Testis (tissue), 3 donors: ENCODE data around the gene CLEC10A. TPM values are rescaled to one million over a fixed set of nuclear protein-coding genes. Genes with fewer than 3 reads are reported as not detected.

ENCODE experiments used
- DNase-seq: peaks from one replicate; pipeline ENCODE4 v3.0.0-alpha.2; 2019
- H3K27ac ChIP-seq, 2 donors: fragments of 200-600 bp; sonication (generic); one replicate each; pipeline ENCODE4 v1.5.1; 2019
- H3K27me3 ChIP-seq: fragments of 200-600 bp; sonication (generic); one replicate; pipeline ENCODE4 v1.5.1; 2019
- H3K36me3 ChIP-seq: fragments of 200-600 bp; sonication (generic); one replicate; pipeline ENCODE4 v1.5.1; 2017; ENCODE audit warnings: low read depth; ENCODE audit errors: missing control alignments
- H3K4me1 ChIP-seq: fragments of 200-600 bp; sonication (generic); one replicate; pipeline ENCODE4 v1.5.1; 2019
- H3K4me3 ChIP-seq, 2 donors: fragments of 200-600 bp; sonication (generic); one replicate each; pipeline ENCODE4 v1.5.1; 2017 to 2019
- H3K9me3 ChIP-seq: fragments of 200-600 bp; sonication (generic); one replicate; pipeline ENCODE4 v1.5.1; 2017
- POLR2A ChIP-seq: fragments of 450-650 bp; IDR thresholded peaks from one replicate; pipeline ENCODE4 v1.6.1; 2017; ENCODE audit warnings: antibody characterized with exemption, mild to moderate bottlenecking, moderate library complexity
- WGBS, 2 donors: methylation state at CpG; one replicate each; pipeline ENCODE4 v1.1.5; 2018; 5-methylcytosine and 5-hydroxymethylcytosine counted together
- intact Hi-C: fragments of 100-400 bp; cut with DNase I; formaldehyde crosslinking; loops from one replicate; pipeline ENCODE4 v1.15.1; 2023; ENCODE audit warnings: low total_unique reads
- polyA plus RNA-seq: library from polyadenylated mRNA; stranded (reverse); fragments of 350-450 nt; fragmentation: Illumina TruSeq; extraction: RNeasy Lipid Tissue Mini Kit (QIAGEN cat#74804); gene quantifications from one replicate; pipeline ENCODE4 v1.2.3, GENCODE V29; 2014; ENCODE audit warnings: low read depth, low replicate concordance; ENCODE audit not compliant: insufficient read depth
- total RNA-seq, 2 donors: library from RNA; depleted of rRNA; stranded (reverse); fragments of >200 nt; gene quantifications; one replicate each; pipeline ENCODE4 v1.2.3, GENCODE V29; 2016
- TF ChIP-seq, protein P1 (sequence below), 3 experiments: fragments of 450-650 bp in 2 of 3; fragments of 200-600 bp in 1 of 3; sonication (generic) in 1 of 3; IDR thresholded peaks; one replicate each; pipeline ENCODE4 v1.5.1; 2016 to 2019; ENCODE audit warnings: antibody characterized with exemption in 3 of 3, mild to moderate bottlenecking in 2 of 3, moderate library complexity in 1 of 3

CLEC10A gene
- total and polyA plus RNA-seq, 3 donors from 2014 or later, result 3.5 to 11.7 (median 3.8) TPM

DNA sequence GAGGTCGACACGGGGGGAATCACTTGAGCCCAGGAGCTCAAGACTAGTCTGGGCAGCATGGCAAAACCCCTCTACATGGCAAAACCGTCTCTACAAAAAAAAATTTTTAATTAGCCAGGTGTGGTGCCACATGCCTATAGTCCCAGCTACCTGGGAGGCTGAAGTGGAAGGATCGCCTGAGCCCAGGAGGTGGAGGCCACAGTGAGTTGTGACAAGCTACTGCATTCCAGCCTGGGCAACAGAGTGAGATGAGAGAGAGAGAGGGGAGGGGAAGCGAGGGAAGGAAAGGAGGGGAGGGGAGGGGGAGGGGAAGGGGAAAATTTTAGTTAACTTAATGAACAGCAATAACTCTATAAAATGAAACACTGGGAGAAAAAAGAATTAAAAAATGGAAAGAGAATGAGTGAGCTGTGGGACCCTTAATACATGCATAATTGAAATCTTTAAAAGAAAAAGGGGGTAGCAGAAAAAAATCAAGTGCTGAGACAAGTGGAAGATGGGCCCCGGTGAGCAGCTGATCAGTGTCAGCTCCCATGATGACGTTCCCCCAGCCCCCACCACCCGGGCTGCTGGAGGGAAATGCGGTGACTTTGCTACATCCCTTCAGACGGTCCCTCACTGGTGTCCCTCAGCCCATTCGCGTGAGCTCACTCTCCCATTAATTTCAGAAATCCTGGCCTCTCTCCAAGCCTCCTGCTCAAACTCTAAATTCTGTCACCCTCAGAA lies 31.9 kb upstream of the CLEC10A start:
- H3K36me3 ChIP-seq, result no peaks in the 10 kb centered on the region
- H3K27ac ChIP-seq, result no peak overlapping the region
- H3K4me1 ChIP-seq, result no peaks in the 10 kb centered on the region
- H3K27me3 ChIP-seq, result no peaks in the 10 kb centered on the region
- WGBS, 2 donors, result 42 to 55% methylated on average over 10 to 12 of the region's 12 CpGs
- no peak for TF ChIP-seq POLR2A
- TF ChIP-seq, protein P1, sequence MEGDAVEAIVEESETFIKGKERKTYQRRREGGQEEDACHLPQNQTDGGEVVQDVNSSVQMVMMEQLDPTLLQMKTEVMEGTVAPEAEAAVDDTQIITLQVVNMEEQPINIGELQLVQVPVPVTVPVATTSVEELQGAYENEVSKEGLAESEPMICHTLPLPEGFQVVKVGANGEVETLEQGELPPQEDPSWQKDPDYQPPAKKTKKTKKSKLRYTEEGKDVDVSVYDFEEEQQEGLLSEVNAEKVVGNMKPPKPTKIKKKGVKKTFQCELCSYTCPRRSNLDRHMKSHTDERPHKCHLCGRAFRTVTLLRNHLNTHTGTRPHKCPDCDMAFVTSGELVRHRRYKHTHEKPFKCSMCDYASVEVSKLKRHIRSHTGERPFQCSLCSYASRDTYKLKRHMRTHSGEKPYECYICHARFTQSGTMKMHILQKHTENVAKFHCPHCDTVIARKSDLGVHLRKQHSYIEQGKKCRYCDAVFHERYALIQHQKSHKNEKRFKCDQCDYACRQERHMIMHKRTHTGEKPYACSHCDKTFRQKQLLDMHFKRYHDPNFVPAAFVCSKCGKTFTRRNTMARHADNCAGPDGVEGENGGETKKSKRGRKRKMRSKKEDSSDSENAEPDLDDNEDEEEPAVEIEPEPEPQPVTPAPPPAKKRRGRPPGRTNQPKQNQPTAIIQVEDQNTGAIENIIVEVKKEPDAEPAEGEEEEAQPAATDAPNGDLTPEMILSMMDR (IDR thresholded peaks at IDR 0.05), result no peak
- intact Hi-C loops, result no loop called here
- no peak for DNase-seq
- no peak overlapping the region for H3K4me3 ChIP-seq
- no peaks in the 10 kb centered on the region for H3K9me3 ChIP-seq

DNA sequence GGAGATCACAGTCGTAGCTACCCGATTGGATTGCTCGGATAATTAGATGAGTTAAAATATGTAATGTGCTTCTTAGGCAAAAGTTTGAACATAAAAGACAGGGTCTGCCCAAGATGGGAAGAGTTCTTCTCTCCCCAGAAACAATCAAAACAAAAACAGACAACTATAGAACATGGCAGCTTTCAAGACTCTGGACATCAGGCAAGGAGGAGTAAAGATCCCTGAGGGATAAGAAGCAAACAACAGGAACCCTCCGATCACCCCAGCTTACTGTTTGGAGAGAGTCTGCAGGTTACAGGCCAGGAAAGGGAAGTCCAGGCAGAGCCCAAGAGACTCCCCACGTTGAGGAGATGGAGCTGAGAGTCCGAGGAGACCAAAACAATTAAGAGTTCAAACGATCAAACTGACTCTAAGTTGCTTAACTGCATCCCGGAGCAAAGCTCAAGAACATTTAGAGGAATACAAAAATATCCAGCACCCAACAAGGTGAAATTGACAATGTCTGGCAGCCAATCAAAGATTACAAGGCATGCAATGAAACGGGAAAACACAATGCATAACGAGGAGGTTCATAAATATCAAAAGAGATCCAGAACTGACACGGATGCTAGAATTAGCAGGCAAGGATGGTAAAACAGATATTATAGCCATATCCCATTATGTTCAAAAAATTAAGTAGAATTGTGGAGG lies 30.7 kb upstream of the CLEC10A start:
- H3K27me3 ChIP-seq, result no peaks in the 10 kb centered on the region
- no peak for DNase-seq
- no peaks in the 10 kb centered on the region for H3K4me1 ChIP-seq
- no peak overlapping the region for H3K27ac ChIP-seq
- WGBS, 2 donors, result 52 to 55% methylated on average over 11 of the region's 11 CpGs
- no peaks in the 10 kb centered on the region for H3K9me3 ChIP-seq
- intact Hi-C loops, result no loop called here
- H3K4me3 ChIP-seq, result no peak overlapping the region
- H3K36me3 ChIP-seq, result no peaks in the 10 kb centered on the region
- TF ChIP-seq, protein P1 (IDR thresholded peaks at IDR 0.05), result no peak
- no peak for TF ChIP-seq POLR2A

DNA sequence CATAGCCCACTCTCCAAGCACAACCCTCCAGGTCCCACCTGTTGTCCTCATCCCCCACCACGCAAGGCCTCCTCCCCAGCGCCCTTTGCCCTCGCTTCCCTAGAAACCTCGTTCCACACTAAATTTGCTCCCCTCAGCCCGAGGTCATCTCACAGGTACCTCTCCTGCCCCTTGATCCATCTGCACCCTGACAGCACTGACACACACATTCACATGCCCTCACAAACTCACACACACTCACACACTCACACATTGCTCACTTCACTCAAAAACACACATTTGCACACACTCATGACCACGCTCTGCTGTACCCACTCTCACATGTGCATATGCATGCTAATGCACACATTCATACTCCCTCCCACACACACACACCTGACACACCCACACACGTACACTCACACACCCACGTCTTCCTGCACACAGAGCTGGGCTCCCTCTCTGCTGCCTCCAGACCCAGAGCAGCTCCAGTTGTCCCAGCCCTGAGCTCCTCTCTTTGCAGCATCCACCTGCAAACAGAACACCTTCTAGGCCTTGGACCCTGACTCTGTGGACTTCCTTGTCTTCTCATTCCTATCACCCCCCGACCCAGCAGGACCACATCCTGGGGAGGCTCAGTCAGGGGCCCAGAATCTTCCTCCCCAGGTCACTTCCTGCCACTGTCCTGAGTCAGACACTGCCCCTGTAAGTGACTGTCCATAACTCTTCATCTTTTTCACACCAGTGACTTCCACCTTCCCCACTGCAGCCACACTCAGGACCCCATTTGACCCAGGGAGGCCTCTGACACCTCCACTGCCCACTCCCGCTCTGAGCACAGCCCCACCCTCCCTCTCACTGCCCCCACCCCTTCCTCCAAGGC lies 29.6 kb upstream of the CLEC10A start:
- no peaks in the 10 kb centered on the region for H3K36me3 ChIP-seq
- intact Hi-C loops, result no loop called here
- no peak for TF ChIP-seq POLR2A
- TF ChIP-seq, protein P1 (IDR thresholded peaks at IDR 0.05), result no peak
- no peaks in the 10 kb centered on the region for H3K27me3 ChIP-seq
- H3K4me1 ChIP-seq, result no peaks in the 10 kb centered on the region
- H3K27ac ChIP-seq, result no peak overlapping the region
- DNase-seq, result no peak
- no peak overlapping the region for H3K4me3 ChIP-seq
- 76 to 81% methylated on average over 10 of the region's 10 CpGs for WGBS, 2 donors
- no peaks in the 10 kb centered on the region for H3K9me3 ChIP-seq

DNA sequence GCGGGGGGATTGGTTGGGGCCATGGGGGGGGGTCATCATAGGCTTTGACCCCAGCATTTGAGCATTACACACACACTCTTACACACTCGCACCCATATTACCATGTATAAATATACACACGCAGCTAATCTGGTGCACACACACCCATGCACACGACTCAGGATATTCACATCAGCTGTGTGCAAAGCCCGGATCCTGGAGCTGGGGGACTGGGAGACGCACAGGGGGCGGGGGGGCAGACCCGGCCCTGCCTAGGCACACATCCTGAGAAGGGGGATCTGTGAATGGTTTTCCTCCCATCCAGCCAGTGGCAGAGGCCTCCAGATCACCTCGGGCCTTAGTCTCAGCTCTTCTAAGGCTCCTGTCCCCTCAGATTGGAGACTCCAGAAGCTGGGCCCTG lies 28.9 kb upstream of the CLEC10A start:
- 78 to 84% methylated on average over 6 to 9 of the region's 9 CpGs for WGBS, 2 donors
- Histone ChIP-seq H3K27ac (no peak overlapping the region), H3K4me3 (no peak overlapping the region), H3K4me1 (no peaks in the 10 kb centered on the region), H3K27me3 (no peaks in the 10 kb centered on the region), H3K9me3 (no peaks in the 10 kb centered on the region), H3K36me3 (no peaks in the 10 kb centered on the region)
- intact Hi-C loops, result no loop called here
- TF ChIP-seq, protein P1 (IDR thresholded peaks at IDR 0.05), result no peak
- DNase-seq, result no peak
